Cardiac fibroblast (primary cell): ENCODE results near the gene MREG.

Source experiments
- DNase-seq, 2 donors: peaks; one replicate each; pipeline versions ENCODE4 v3.0.0 to v3.0.0-alpha.2; 2010; ENCODE audit warnings: low read depth in 2 of 2
- H3K4me3 ChIP-seq, 2 donors: replicated peaks in 1 of 2; 1 replicate in 1 of 2; 2 replicates in 1 of 2; pipeline ENCODE4 v1.5.1; 2011; ENCODE audit warnings: low read depth in 2 of 2, low read length in 2 of 2, mild to moderate bottlenecking in 2 of 2, moderate library complexity in 1 of 2
- TF ChIP-seq, protein P1 (sequence below): IDR thresholded peaks from one replicate; pipeline ENCODE4 v1.5.1; 2011; ENCODE audit warnings: low read depth, mild to moderate bottlenecking, low read length, inconsistent platforms

The MREG gene

DNA sequence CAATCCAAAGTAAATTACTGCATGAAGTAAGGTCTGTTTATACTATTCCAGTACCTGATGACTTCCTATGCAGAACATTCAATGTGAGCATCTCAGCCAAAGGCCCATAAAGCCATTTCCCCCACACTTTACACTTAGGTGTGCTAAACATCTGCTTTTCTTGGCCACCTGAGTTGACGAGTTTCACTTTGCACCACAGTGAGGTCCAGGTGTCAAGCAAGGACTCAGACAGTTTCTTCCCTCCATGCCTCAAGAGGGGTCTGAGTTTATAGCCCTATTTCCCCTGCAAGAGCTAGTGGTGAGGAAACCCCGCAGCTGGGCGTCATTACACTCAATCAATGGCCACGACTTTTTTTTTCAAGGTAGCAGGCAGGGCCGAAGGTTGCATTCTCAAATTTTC is 107.7 kb downstream of the MREG start:
- no peak overlapping the region for H3K4me3 ChIP-seq
- no peak for DNase-seq
- TF ChIP-seq, protein P1, sequence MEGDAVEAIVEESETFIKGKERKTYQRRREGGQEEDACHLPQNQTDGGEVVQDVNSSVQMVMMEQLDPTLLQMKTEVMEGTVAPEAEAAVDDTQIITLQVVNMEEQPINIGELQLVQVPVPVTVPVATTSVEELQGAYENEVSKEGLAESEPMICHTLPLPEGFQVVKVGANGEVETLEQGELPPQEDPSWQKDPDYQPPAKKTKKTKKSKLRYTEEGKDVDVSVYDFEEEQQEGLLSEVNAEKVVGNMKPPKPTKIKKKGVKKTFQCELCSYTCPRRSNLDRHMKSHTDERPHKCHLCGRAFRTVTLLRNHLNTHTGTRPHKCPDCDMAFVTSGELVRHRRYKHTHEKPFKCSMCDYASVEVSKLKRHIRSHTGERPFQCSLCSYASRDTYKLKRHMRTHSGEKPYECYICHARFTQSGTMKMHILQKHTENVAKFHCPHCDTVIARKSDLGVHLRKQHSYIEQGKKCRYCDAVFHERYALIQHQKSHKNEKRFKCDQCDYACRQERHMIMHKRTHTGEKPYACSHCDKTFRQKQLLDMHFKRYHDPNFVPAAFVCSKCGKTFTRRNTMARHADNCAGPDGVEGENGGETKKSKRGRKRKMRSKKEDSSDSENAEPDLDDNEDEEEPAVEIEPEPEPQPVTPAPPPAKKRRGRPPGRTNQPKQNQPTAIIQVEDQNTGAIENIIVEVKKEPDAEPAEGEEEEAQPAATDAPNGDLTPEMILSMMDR = no peak

DNA sequence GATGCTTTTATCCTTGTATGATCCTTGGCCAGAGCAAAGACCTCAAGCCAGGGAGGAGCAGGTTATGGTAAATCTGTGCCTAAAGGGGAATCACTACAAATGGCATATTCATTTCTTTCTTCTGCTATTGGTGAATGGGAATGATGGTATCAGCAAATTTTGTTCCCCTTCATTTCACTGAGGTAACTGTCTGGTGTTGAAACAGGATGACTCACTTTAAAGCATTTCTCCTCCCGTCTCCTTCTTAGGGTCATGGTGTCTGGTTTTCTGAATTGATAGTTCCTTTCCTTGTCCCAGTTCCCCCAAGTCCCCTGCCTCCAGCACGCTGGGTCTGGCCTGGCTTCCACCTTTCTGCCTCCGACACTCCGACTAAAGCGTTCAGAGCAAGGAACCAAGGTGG is 109.2 kb downstream of the MREG start:
- TF ChIP-seq, protein P1 = no peak
- peak; percentile 52 to 86 for DNase-seq
- no peak overlapping the region for H3K4me3 ChIP-seq

DNA sequence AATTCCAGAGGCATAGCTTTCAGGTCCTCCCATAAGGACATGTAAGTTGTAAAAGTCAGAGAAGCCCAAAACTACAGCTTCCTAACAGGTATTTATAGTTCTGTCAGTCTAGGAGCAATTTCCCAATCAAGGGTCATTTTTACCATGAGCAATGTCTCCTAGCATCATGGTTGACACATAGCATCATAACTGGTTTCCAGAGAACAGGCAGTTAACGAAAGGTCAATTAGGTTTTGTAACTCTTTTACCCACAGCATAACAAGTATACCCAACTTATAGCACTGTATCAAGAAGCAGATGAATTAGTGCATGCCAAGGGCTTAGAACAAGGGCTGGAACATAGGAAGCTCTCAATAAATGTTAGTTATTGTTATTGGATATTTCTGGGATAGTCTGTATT is 110.1 kb downstream of the MREG start:
- TF ChIP-seq, protein P1 = no peak
- peak in 1 of 2 donors; percentile 52 for DNase-seq
- H3K4me3 ChIP-seq = no peak overlapping the region

DNA sequence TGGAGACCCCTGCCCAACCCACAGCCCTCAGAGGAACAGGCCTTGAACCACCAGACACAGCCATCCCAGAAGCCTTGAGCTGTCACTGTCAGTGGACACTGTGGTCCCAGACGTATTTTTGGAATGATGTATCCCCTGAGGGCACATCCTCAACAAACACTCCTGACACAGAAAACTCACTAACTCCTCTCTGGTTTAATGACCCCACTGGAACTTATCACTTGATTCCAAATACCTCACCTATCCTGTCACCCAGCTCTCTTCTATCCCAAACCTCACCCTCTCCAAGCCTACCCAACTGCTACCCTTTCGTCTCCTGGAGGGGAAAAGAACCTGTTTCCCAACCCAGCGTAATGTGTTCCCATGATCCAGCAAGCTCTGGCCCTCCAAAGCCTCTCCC is 111.6 kb downstream of the MREG start:
- TF ChIP-seq, protein P1 = no peak
- DNase-seq = no peak
- H3K4me3 ChIP-seq = no peak overlapping the region

DNA sequence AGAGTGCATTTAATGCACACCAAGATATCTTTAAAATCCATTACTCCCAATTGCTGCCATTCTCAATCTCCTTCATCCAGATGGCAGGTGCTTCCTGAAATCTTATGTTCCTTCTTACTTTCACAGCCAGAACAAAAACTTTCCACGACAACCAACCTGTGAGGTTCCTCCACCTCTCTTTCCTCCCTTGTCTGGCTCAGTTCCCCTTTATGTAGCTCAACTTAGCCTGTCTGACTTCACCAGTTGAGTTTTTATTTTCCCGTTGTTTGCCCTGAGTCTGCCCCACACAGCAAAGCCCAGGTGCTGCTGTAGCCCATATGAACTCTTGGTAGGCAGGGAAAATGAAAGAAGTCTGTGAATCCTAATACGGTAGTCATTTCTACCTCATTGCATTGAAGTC is 112.5 kb downstream of the MREG start:
- no peak for DNase-seq
- no peak overlapping the region for H3K4me3 ChIP-seq
- TF ChIP-seq, protein P1 = no peak

DNA sequence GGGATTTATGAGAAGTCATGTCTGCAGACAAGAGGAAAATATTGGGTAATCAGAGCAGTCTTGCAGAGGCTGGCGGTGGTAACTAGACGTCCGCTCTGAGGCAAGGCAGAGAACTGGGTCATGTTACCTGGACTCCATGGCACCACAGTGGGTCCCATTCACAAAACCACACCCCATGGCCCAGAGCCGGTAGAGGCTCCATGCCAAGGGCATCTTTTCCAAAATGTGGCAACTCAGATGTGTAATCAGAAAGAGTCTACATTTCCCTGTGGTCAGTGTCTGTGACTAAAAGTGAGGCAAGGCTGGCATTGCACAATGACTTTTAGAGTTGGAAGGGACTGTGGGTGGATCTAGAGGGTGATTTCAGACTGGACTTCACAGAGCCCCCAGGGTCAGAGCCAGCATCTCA is 113.1 kb downstream of the MREG start:
- peak; percentile 66 to 89 for DNase-seq
- TF ChIP-seq, protein P1 = no peak
- no peak overlapping the region for H3K4me3 ChIP-seq
